OCI-LY7 (cell line): ENCODE data around the gene NT5M. TPM values are rescaled to one million over a fixed set of nuclear protein-coding genes. Genes with fewer than 3 reads are reported as not detected.

ENCODE experiments used
- BruUV-seq: library from RNA; stranded (reverse); fragments of 400-500 nt; replicated peaks from 2 replicates; lab custom pipeline; 2021; lab: Mats Ljungman, UMichigan
- CTCF ChIA-PET: fragments of 300-600 bp; sonication (Branson Sonifier 250); formaldehyde crosslinking; loops from one replicate; lab custom pipeline; 2022; ENCODE audit warnings: antibody characterized with exemption; ENCODE audit not compliant: unreplicated experiment; lab: Charles Lee
- POLR2A ChIA-PET: fragments of 300-600 bp; sonication (Branson Sonifier 250); formaldehyde crosslinking; loops from one replicate; lab custom pipeline; 2022; ENCODE audit warnings: antibody characterized with exemption; lab: Charles Lee
- DNase-seq: peaks from one replicate; pipeline ENCODE4 v3.0.0-alpha.2; 2015; ENCODE audit warnings: low spot score
- H2AFZ ChIP-seq: fragments of 200-600 bp; sonication (generic), shearing (Covaris generic); 2 replicates; pipeline ENCODE4 v1.6.1; 2014; ENCODE audit warnings: mild to moderate bottlenecking, antibody characterized with exemption, low read length, moderate library complexity
- H3K27ac ChIP-seq: fragments of 200-600 bp; sonication (generic); 2 replicates; pipeline ENCODE4 v1.5.1; 2014; ENCODE audit warnings: mixed run types, low read depth, mild to moderate bottlenecking, moderate library complexity, low read length, inconsistent platforms; ENCODE audit not compliant: poor library complexity, severe bottlenecking
- H3K36me3 ChIP-seq: fragments of 200-600 bp; sonication (generic); 2 replicates; pipeline ENCODE4 v1.6.1; 2014; ENCODE audit warnings: mild to moderate bottlenecking, antibody characterized with exemption, low read length, moderate library complexity, mixed read lengths; ENCODE audit not compliant: insufficient read depth
- H3K4me1 ChIP-seq: fragments of 200-600 bp; sonication (generic); 2 replicates; pipeline ENCODE4 v1.5.1; 2014; ENCODE audit warnings: mild to moderate bottlenecking, low read length; ENCODE audit not compliant: insufficient read depth, poor library complexity, severe bottlenecking
- H3K4me2 ChIP-seq: fragments of 200-600 bp; sonication (generic); 2 replicates; pipeline ENCODE4 v1.6.1; 2014; ENCODE audit warnings: mild to moderate bottlenecking, low read length
- H3K4me3 ChIP-seq: fragments of 200-600 bp; sonication (generic); 2 replicates; pipeline ENCODE4 v1.5.1; 2014; ENCODE audit warnings: mild to moderate bottlenecking, low read depth, low read length; ENCODE audit not compliant: poor library complexity, severe bottlenecking
- H3K79me2 ChIP-seq: fragments of 200-600 bp; sonication (generic); 2 replicates; pipeline ENCODE4 v1.6.1; 2016; ENCODE audit warnings: low read depth, mild to moderate bottlenecking, low read length, moderate library complexity, mixed read lengths; ENCODE audit not compliant: insufficient read depth
- H3K9me2 ChIP-seq: fragments of 200-600 bp; sonication (generic); 2 replicates; pipeline ENCODE4 v1.6.1; 2016; ENCODE audit warnings: mild to moderate bottlenecking, low read length, mixed read lengths; ENCODE audit not compliant: insufficient read depth
- H3K9me3 ChIP-seq: fragments of 200-600 bp; sonication (generic); 2 replicates; pipeline ENCODE4 v1.6.1; 2014; ENCODE audit warnings: mild to moderate bottlenecking, mixed run types, low read length, mixed read lengths
- H4K20me1 ChIP-seq: fragments of 200-600 bp; sonication (generic); 2 replicates; pipeline ENCODE4 v1.6.1; 2014; ENCODE audit warnings: mild to moderate bottlenecking, antibody characterized with exemption, low read length, moderate library complexity, mixed read lengths; ENCODE audit not compliant: insufficient read depth
- CTCF ChIP-seq: fragments of 200-600 bp; sonication (generic); conservative IDR thresholded peaks from 2 replicates; pipeline ENCODE4 v1.5.1; 2014; ENCODE audit warnings: mild to moderate bottlenecking, antibody characterized with exemption, low read length, moderate library complexity, mixed read lengths
- EZH2phosphoT487 ChIP-seq: fragments of 200-600 bp; sonication (generic); IDR thresholded peaks from 2 replicates; pipeline ENCODE4 v1.6.1; 2018; ENCODE audit warnings: low read depth, borderline replicate concordance, mild to moderate bottlenecking, mixed run types, antibody characterized with exemption, low read length, moderate library complexity, mixed read lengths
- intact Hi-C: fragments of 100-400 bp; cut with micrococcal nuclease; formaldehyde crosslinking; loops from one replicate; pipeline ENCODE4 v1.10.0; 2022; ENCODE audit not compliant: unreplicated experiment
- total RNA-seq, 2 experiments: library from RNA; depleted of rRNA in 1 of 2; stranded (reverse); fragments of >200 nt in 1 of 2; shearing (Covaris generic) in 1 of 2; gene quantifications; 2 replicates each; pipeline ENCODE4 v1.2.3, GENCODE V29; 2014 to 2022

Gene NT5M
- total RNA-seq, 2 experiments from 2014 or later = 8.2 to 14.0 TPM

- H3K27ac ChIP-seq = no peak overlapping the region
- H3K9me3 ChIP-seq = no peaks in the 10 kb centered on the region
- H3K36me3 ChIP-seq = no peaks in the 10 kb centered on the region
- no TSS peak for BruUV-seq
- ChIA-PET POLR2A (no interaction called here), CTCF (no interaction called here)
- no peaks in the 10 kb centered on the region for H3K4me1 ChIP-seq
- H4K20me1 ChIP-seq = no peaks in the 10 kb centered on the region
- no peak overlapping the region for H3K4me3 ChIP-seq
- H3K4me2 ChIP-seq = no peak overlapping the region
- no peak for DNase-seq
- H2AFZ ChIP-seq = no peak overlapping the region
- no peak for TF ChIP-seq EZH2phosphoT487
- TF ChIP-seq CTCF = no peak
- H3K79me2 ChIP-seq = no peaks in the 10 kb centered on the region
- intact Hi-C loops = no loop called here
- no peaks in the 10 kb centered on the region for H3K9me2 ChIP-seq
Observed at GRCh38 chr17:17346428-17347233, 43.5 kb downstream of the NT5M start.

GRCh38 chr17:17347234-17347955 is 44.2 kb downstream of the NT5M start:
- Histone ChIP-seq H3K4me3 (no peak overlapping the region), H3K27ac (no peak overlapping the region), H2AFZ (no peak overlapping the region), H4K20me1 (no peaks in the 10 kb centered on the region), H3K79me2 (no peaks in the 10 kb centered on the region), H3K9me2 (no peaks in the 10 kb centered on the region), H3K4me2 (no peak overlapping the region), H3K9me3 (no peaks in the 10 kb centered on the region), H3K36me3 (no peaks in the 10 kb centered on the region), H3K4me1 (no peaks in the 10 kb centered on the region)
- ChIA-PET CTCF (no interaction called here), POLR2A (interaction anchor here (0.6 kb wide), 1 partner anchor 702 kb away, joined by 3 read pairs; no protein-coding TSS in a partner anchor)
- no peak for TF ChIP-seq EZH2phosphoT487
- no peak for TF ChIP-seq CTCF
- intact Hi-C loops = no loop called here
- no TSS peak for BruUV-seq
- no peak for DNase-seq
